Mesendoderm (in vitro differentiated cells): ENCODE data around the gene SPATA31E1.
"Not testable (repeated sequence)": the region's sequence is repeated elsewhere in the genome, so short reads cannot be mapped to it uniquely, and the experiment has no call there.

ENCODE experiments used
- DNase-seq: peaks from one replicate; pipeline ENCODE4 v3.0.0; 2013
- H2AK5ac ChIP-seq: 2 replicates; pipeline ENCODE4 v1.6.1; 2013; ENCODE audit warnings: low read length, inconsistent platforms
- H2BK120ac ChIP-seq: 2 replicates; pipeline ENCODE4 v1.6.1; 2013; ENCODE audit warnings: low read depth, mild to moderate bottlenecking, low read length, moderate library complexity, mixed read lengths
- H2BK15ac ChIP-seq: replicated peaks from 2 replicates; pipeline ENCODE4 v1.6.1; 2013; ENCODE audit warnings: low read depth, mild to moderate bottlenecking, moderate library complexity
- H2BK5ac ChIP-seq: 2 replicates; pipeline ENCODE4 v1.6.1; 2013; ENCODE audit warnings: low read length, inconsistent platforms
- H3K18ac ChIP-seq: 2 replicates; pipeline ENCODE4 v1.6.1; 2013; ENCODE audit warnings: mild to moderate bottlenecking, low read length, mixed read lengths
- H3K23ac ChIP-seq: one replicate; pipeline ENCODE4 v1.6.1; 2013; ENCODE audit warnings: low read length
- H3K27ac ChIP-seq: 2 replicates; pipeline ENCODE4 v1.5.1; 2013; ENCODE audit warnings: low read depth, mild to moderate bottlenecking, inconsistent platforms, low read length, moderate library complexity
- H3K27me3 ChIP-seq: 2 replicates; pipeline ENCODE4 v1.6.1; 2013; ENCODE audit warnings: low read length, control low read depth, mild to moderate bottlenecking, inconsistent platforms; ENCODE audit not compliant: insufficient read depth, poor library complexity
- H3K36me3 ChIP-seq: 2 replicates; pipeline ENCODE4 v1.6.1; 2013; ENCODE audit warnings: low read length, inconsistent platforms; ENCODE audit not compliant: control insufficient read depth, insufficient read depth
- H3K4ac ChIP-seq: one replicate; pipeline ENCODE4 v1.6.1; 2013; ENCODE audit warnings: low read depth, mild to moderate bottlenecking, low read length, moderate library complexity
- H3K4me1 ChIP-seq: 2 replicates; pipeline ENCODE4 v1.6.1; 2013; ENCODE audit warnings: low read depth, low read length, inconsistent platforms; ENCODE audit not compliant: control insufficient read depth
- H3K4me2 ChIP-seq: 2 replicates; pipeline ENCODE4 v1.6.1; 2013; ENCODE audit warnings: low read length
- H3K4me3 ChIP-seq: 2 replicates; pipeline ENCODE4 v1.5.1; 2013; ENCODE audit warnings: mild to moderate bottlenecking, low read length
- H3K56ac ChIP-seq: one replicate; pipeline ENCODE4 v1.6.1; 2013; ENCODE audit warnings: low read length
- H3K79me1 ChIP-seq: 2 replicates; pipeline ENCODE4 v1.6.1; 2013; ENCODE audit warnings: low read length, inconsistent platforms
- H3K79me2 ChIP-seq: 2 replicates; pipeline ENCODE4 v1.6.1; 2013; ENCODE audit warnings: mild to moderate bottlenecking, low read length; ENCODE audit not compliant: control insufficient read depth, insufficient read depth
- H3K9ac ChIP-seq: 2 replicates; pipeline ENCODE4 v1.6.1; 2013; ENCODE audit warnings: low read length, inconsistent platforms
- H4K5ac ChIP-seq: one replicate; pipeline ENCODE4 v1.6.1; 2013; ENCODE audit warnings: low read length
- H4K8ac ChIP-seq: one replicate; pipeline ENCODE4 v1.6.1; 2013; ENCODE audit warnings: low read depth, mild to moderate bottlenecking, control low read depth, low read length, moderate library complexity
- WGBS: extraction: QIAGEN DNeasy Blood & Tissue Kit; methylation state at CpG from one replicate; pipeline ENCODE4 v1.1.7; 2013; ENCODE audit warnings: low lambda C conversion rate, missing lambda C conversion rate; ENCODE audit not compliant: insufficient coverage; ENCODE audit errors: extremely low coverage; 5-methylcytosine and 5-hydroxymethylcytosine counted together

The SPATA31E1 gene

GRCh38 chr9:87909310-87910041 lies 26.8 kb downstream of the SPATA31E1 start:
- H3K4me3 ChIP-seq = no peak overlapping the region
- peak; percentile 27 for DNase-seq
- no CpG with 5 or more reads among the region's 20 CpGs for WGBS

DNA sequence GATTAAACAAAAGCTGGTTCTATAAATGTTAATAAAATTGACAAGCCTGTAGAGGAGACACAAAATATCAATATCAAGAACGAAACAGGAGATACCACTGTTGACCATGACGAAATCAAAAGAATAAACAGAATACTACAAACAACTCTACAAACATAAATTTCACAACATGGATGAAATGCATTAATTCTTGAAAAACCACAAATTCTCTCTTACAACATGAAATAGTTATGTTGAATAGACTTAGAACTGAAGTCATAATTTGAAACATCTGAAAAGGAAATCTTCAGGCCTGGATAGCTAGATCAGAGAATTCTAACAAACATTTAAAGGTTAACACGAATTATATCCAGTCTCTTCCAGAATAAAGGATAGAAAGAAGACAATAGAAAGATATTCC lies 28.1 kb downstream of the SPATA31E1 start:
- no peak overlapping the region for H3K9ac ChIP-seq
- no CpG with 5 or more reads among the region's 3 CpGs for WGBS
- no peak overlapping the region for H3K27ac ChIP-seq
- H2BK120ac ChIP-seq = no peak overlapping the region
- no peak overlapping the region for H3K56ac ChIP-seq
- H2BK5ac ChIP-seq = no peak overlapping the region
- H4K8ac ChIP-seq = no peak overlapping the region
- no peak overlapping the region for H3K4me3 ChIP-seq
- no peaks in the 10 kb centered on the region for H3K36me3 ChIP-seq
- no peaks in the 10 kb centered on the region for H3K79me2 ChIP-seq
- H3K4me2 ChIP-seq = no peak overlapping the region
- H2AK5ac ChIP-seq = no peak overlapping the region
- no peak for DNase-seq
- H3K4me1 ChIP-seq = no peaks in the 10 kb centered on the region
- no peak overlapping the region for H4K5ac ChIP-seq
- no peak overlapping the region for H3K23ac ChIP-seq
- no peak overlapping the region for H3K18ac ChIP-seq
- no peak overlapping the region for H2BK15ac ChIP-seq
- no peaks in the 10 kb centered on the region for H3K27me3 ChIP-seq
- no peaks in the 10 kb centered on the region for H3K79me1 ChIP-seq
- no peak overlapping the region for H3K4ac ChIP-seq

More at GRCh38 chr9:87909310-87910041, 26.8 kb downstream of the SPATA31E1 start:
- no peaks in the 10 kb centered on the region for H3K27me3 ChIP-seq
- no peak overlapping the region for H3K4ac ChIP-seq
- no peaks in the 10 kb centered on the region for H3K4me1 ChIP-seq
- no peak overlapping the region for H3K18ac ChIP-seq
- no peaks in the 10 kb centered on the region for H3K79me2 ChIP-seq
- no peaks in the 10 kb centered on the region for H3K79me1 ChIP-seq
- H2BK15ac ChIP-seq = no peak overlapping the region
- H2BK120ac ChIP-seq = no peak overlapping the region
- no peak overlapping the region for H2AK5ac ChIP-seq
- H4K5ac ChIP-seq = no peak overlapping the region
- no peak overlapping the region for H3K4me2 ChIP-seq
- no peak overlapping the region for H3K9ac ChIP-seq
- H3K23ac ChIP-seq = no peak overlapping the region
- H4K8ac ChIP-seq = no peak overlapping the region
- no peak overlapping the region for H3K56ac ChIP-seq
- no peak overlapping the region for H3K27ac ChIP-seq
- H3K36me3 ChIP-seq = no peaks in the 10 kb centered on the region
- H2BK5ac ChIP-seq = no peak overlapping the region

DNA sequence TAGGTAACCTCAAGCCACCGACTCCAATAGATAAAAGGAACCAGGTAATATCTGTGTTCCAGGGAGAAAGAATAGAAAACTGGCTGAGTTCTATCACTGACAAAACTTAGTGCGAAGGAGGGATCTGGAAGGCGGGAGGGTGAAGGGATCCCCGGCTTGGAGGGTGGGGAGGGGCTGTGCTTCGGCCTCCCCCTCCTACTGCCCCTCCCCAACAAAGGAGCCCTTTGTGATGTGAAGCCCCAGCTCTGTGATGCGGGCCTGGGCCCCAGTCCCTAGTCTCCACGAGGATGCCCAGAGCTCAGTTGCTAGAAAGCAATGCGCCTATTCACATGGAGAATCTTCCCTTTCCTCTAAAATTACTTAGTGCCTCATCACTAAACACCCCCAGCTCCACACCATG lies 35.0 kb downstream of the SPATA31E1 start, which contains the start of gene SPATA31C1:
Gene SPATA31C1, plus strand, starts transcription at position 301 of the 400 bp plus-strand sequence.
- not testable (repeated sequence) for H4K5ac ChIP-seq, H3K56ac ChIP-seq, H2AK5ac ChIP-seq, H3K18ac ChIP-seq, H3K4me3 ChIP-seq, H3K4ac ChIP-seq, H3K4me2 ChIP-seq, H3K23ac ChIP-seq, H3K9ac ChIP-seq, H3K4me1 ChIP-seq, DNase-seq, H3K79me2 ChIP-seq, H3K79me1 ChIP-seq, H3K27ac ChIP-seq, H2BK15ac ChIP-seq, H2BK5ac ChIP-seq, H4K8ac ChIP-seq, H3K27me3 ChIP-seq, H3K36me3 ChIP-seq, H2BK120ac ChIP-seq
- WGBS = no CpG with 5 or more reads among the region's 8 CpGs

DNA sequence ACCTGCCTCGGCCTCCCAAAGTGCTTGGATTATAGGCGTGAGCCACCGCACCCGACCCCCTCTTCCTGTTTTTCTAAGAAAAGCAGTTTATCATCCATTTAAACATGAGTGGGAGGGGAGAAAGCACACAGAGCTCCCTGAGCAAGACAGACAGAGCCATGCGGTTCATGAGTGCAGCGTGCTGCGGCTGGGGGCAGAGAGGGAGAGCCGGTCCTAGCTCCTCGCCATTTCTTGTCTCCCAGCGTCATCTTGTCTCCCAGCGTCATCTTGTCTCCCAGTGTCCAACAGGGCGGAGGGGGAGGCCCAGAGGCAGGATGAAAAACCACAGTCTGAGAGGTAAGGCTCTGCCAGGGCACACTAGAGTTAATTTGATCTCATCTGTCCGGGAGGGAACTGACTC lies 36.3 kb downstream of the SPATA31E1 start:
- H3K79me1 ChIP-seq, H3K79me2 ChIP-seq, H3K27me3 ChIP-seq, H2BK120ac ChIP-seq, H3K9ac ChIP-seq, H4K8ac ChIP-seq, H3K23ac ChIP-seq, H3K4me3 ChIP-seq, H2BK5ac ChIP-seq, H2AK5ac ChIP-seq, H3K4me1 ChIP-seq, H3K56ac ChIP-seq, H3K18ac ChIP-seq, H3K27ac ChIP-seq, H3K36me3 ChIP-seq, H2BK15ac ChIP-seq, H3K4ac ChIP-seq, H3K4me2 ChIP-seq, DNase-seq, H4K5ac ChIP-seq: not testable (repeated sequence)
- WGBS = no CpG with 5 or more reads among the region's 13 CpGs

DNA sequence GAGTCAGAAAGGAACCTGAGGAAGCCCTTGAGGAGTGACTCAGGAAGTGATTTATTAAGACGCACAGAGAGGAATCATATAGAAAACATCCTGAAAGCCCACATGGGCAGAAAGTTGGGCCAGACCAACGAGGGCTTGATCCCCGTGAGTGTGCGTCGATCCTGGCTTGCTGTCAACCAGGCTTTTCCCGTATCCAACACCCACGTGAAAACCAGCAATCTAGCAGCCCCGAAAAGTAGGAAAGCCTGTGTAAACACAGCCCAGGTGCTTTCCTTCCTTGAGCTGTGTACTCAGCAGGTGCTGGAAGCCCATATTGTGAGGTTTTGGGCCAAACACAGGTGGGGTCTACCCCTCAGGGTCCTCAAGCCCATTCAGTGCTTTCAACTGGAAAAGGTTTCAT lies 38.9 kb downstream of the SPATA31E1 start:
- H3K23ac ChIP-seq, H3K27me3 ChIP-seq, H3K18ac ChIP-seq, H3K4me1 ChIP-seq, H3K79me2 ChIP-seq, H3K4me3 ChIP-seq, H3K4me2 ChIP-seq, H3K9ac ChIP-seq, DNase-seq, H4K5ac ChIP-seq, H2BK120ac ChIP-seq, H3K56ac ChIP-seq, H2AK5ac ChIP-seq, H4K8ac ChIP-seq, H3K4ac ChIP-seq, H3K79me1 ChIP-seq, H2BK5ac ChIP-seq, H2BK15ac ChIP-seq, H3K36me3 ChIP-seq, H3K27ac ChIP-seq: not testable (repeated sequence)
- no CpG with 5 or more reads among the region's 8 CpGs for WGBS

DNA sequence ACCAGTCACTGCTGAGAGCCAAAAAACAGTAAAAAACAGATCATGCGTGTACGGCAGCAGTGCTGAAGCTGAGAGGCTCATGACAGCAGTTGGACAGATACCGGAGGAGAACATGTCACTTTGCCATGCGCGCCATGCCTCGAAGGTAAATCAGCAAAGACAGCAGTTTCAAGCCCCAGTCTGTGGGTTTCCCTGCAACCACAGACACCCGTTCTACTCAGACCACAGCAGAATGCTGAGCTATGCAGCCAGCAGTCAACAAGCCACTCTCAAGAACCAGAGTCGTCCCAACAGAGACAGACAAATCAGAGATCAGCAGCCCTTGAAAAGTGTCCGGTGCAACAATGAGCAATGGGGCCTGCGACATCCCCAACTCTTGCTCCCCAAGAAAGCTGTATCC lies 40.3 kb downstream of the SPATA31E1 start:
- H4K8ac ChIP-seq, H3K27ac ChIP-seq, H3K4me1 ChIP-seq, H2BK5ac ChIP-seq, H3K4ac ChIP-seq, H4K5ac ChIP-seq, H3K4me2 ChIP-seq, H2BK120ac ChIP-seq, H3K4me3 ChIP-seq, H3K56ac ChIP-seq, H3K9ac ChIP-seq, H2BK15ac ChIP-seq, H3K27me3 ChIP-seq, H2AK5ac ChIP-seq, H3K18ac ChIP-seq, H3K79me1 ChIP-seq, DNase-seq, H3K36me3 ChIP-seq, H3K23ac ChIP-seq, H3K79me2 ChIP-seq: not testable (repeated sequence)
- WGBS = no CpG with 5 or more reads among the region's 10 CpGs
